LNCaP clone FGC (cell line): ENCODE results near the gene TAC3.
"Not testable (repeated sequence)": the region's sequence is repeated elsewhere in the genome, so short reads cannot be mapped to it uniquely, and the experiment has no call there.

Experiments used
- DNase-seq: peaks from one replicate; pipeline ENCODE4 v3.0.0-alpha.2; 2011; ENCODE audit warnings: low read depth
- H3K4me3 ChIP-seq: 2 replicates; pipeline ENCODE4 v1.5.1; 2011; ENCODE audit warnings: mild to moderate bottlenecking, low read depth, low read length, control low read depth
- TF ChIP-seq, protein P1 (sequence below): IDR thresholded peaks from 2 replicates; pipeline ENCODE4 v1.5.1; 2012; ENCODE audit warnings: mild to moderate bottlenecking; ENCODE audit not compliant: control insufficient read depth, insufficient read depth; ENCODE audit errors: extremely low read depth

The TAC3 gene

GRCh38 chr12:57025196-57025595 is 8.9 kb upstream of the TAC3 start:
- DNase-seq: no peak
- TF ChIP-seq, protein P1, sequence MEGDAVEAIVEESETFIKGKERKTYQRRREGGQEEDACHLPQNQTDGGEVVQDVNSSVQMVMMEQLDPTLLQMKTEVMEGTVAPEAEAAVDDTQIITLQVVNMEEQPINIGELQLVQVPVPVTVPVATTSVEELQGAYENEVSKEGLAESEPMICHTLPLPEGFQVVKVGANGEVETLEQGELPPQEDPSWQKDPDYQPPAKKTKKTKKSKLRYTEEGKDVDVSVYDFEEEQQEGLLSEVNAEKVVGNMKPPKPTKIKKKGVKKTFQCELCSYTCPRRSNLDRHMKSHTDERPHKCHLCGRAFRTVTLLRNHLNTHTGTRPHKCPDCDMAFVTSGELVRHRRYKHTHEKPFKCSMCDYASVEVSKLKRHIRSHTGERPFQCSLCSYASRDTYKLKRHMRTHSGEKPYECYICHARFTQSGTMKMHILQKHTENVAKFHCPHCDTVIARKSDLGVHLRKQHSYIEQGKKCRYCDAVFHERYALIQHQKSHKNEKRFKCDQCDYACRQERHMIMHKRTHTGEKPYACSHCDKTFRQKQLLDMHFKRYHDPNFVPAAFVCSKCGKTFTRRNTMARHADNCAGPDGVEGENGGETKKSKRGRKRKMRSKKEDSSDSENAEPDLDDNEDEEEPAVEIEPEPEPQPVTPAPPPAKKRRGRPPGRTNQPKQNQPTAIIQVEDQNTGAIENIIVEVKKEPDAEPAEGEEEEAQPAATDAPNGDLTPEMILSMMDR: no peak
- H3K4me3 ChIP-seq: no peak overlapping the region

- not testable (repeated sequence) for DNase-seq, H3K4me3 ChIP-seq
Measured at GRCh38 chr12:57022324-57022723, 6.0 kb upstream of the TAC3 start.

DNA sequence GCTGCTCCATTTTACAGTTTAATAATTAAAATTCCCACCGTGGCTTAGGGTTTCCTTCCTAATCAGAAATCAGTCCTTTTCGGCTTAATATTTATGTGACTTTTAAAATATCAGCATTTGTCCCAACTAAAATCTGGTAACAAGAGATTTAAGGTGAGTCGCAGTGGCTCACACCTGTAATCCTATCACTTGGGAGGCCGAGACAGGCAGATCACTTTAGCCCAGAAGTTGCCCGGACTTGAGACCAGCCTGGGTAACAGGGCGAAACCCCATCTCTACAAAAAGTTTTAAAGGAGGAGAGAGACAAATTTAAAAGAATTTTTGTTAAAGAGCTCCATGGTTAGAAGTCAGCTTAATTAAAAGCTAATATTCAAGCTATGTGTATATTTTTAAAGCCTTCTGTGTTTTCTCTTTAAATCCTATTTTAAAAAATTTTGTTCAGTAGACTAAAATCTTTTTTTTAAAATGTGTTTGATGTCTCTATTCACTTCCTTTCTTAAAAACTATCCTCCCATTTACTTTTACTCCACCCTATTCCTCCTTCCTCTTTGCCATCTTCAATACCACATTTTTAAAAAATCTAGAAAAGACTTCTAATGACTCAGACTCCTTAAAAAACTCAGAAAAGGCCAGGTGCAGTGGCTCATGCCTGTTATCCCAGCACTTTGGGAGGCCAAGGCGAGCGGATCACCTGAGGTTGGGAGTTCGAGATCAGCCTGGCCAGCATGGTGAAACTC is 3.8 kb upstream of the TAC3 start:
- TF ChIP-seq, protein P1: no peak
- DNase-seq: no peak

GRCh38 chr12:57018906-57019305 is 2.6 kb upstream of the TAC3 start:
- H3K4me3 ChIP-seq: no peak overlapping the region
- TF ChIP-seq, protein P1: no peak
- DNase-seq: no peak

More for the DNA sequence above, 3.8 kb upstream of the TAC3 start:
- H3K4me3 ChIP-seq: no peak overlapping the region

DNA sequence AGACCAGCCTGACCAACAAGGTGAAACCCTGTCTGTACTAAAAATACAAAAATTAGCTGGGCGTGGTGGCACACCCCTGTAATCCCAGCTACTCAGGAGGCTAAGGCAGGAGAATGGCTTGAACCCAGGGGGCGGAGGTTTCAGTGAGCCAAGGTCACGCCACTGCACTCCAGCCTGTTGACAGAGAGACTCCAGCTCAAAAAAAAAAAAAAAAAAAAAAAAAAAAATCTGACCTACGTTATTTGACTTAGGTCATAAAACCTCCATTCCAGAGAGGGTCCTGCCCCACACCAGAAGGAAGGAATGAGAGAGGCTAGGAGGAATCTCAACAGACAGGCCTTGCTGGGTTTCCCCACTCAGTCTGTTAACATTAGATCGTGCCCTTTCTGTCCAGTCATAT is 2.0 kb upstream of the TAC3 start:
- DNase-seq, H3K4me3 ChIP-seq: not testable (repeated sequence)

DNA sequence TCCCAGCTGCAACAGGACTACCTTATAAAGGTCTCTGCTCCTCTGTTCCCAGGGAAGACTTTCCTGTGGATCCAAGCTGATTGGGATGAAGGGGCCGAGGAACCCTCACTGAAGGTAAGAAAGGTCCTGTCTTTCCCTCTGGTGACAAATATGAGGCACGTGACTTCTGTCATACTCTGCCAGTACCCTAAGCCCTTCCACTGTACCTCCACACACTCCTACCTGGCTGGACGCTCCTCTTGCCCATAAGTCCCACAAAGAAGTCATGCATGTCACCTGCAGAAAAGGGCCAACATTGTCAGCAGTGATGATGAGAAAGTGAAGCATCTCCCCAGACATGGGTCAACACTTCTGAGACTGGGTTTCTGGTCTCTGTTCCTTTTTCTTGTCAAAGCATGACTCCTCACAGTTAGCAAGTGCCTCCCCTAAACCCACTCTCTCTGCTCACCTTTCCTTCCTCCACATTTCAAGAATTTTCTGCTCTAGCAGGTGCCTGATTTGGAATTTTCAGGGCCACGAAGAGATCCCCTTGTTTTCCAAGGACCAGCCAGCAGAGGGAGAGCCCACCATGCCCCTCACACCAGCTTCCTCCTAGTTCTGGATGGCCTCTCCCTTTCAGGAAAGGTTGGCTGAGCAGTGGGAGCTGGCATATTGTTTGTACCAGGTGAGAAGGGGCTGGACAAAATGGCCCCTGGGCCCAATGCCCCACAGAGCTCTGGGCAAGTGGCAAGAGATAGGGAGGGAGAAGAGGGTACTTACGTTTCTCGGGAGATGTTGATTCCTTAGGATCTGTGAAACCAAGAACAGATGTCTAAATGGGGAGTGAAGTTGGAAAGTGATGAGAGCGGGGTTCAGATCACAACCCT is 3.5 kb downstream of the TAC3 start:
- no peak for DNase-seq
- H3K4me3 ChIP-seq: no peak overlapping the region
- TF ChIP-seq, protein P1: no peak

- DNase-seq: no peak
- TF ChIP-seq, protein P1: no peak
- H3K4me3 ChIP-seq: no peak overlapping the region
Measured at GRCh38 chr12:57011438-57012424, 4.6 kb downstream of the TAC3 start.
